PC-3 (cell line): Measurements from ENCODE around the gene KNDC1. TPM values are rescaled to one million over a fixed set of nuclear protein-coding genes. Genes with fewer than 3 reads are reported as not detected.
"Not testable (repeated sequence)": the region's sequence is repeated elsewhere in the genome, so short reads cannot be mapped to it uniquely, and the experiment has no call there.

ENCODE experiments used
- ATAC-seq: fragments of 200-7000 bp; cut with Tn5 transposase; 2 replicates; pipeline ENCODE4 v1.9.1; 2020; ENCODE audit warnings: mild to moderate bottlenecking, moderate library complexity
- BruUV-seq: library from RNA; stranded (reverse); fragments of 400-500 nt; replicated peaks from 2 replicates; lab custom pipeline; 2021; lab: Mats Ljungman, UMichigan
- CTCF ChIA-PET: fragments of 300-600 bp; sonication (Branson Sonifier 250); formaldehyde crosslinking; loops from one replicate; lab custom pipeline; 2022; ENCODE audit warnings: antibody characterized with exemption; lab: Charles Lee
- POLR2A ChIA-PET: fragments of 300-600 bp; sonication (Branson Sonifier 250); formaldehyde crosslinking; loops from one replicate; lab custom pipeline; 2022; ENCODE audit warnings: antibody characterized with exemption; ENCODE audit not compliant: unreplicated experiment; lab: Charles Lee
- DNase-seq: peaks from one replicate; pipeline ENCODE4 v3.0.0-alpha.2; 2015
- H2AFZ ChIP-seq: fragments of 300-600 bp; sonication (generic); 2 replicates; pipeline ENCODE4 v1.6.0; 2016; ENCODE audit warnings: antibody characterized with exemption, low read length
- H3F3A ChIP-seq: fragments of 300-600 bp; sonication (generic); one replicate; pipeline ENCODE4 v1.6.0; 2017; ENCODE audit warnings: antibody characterized with exemption, low read length, control low read depth, mild to moderate bottlenecking; ENCODE audit not compliant: unreplicated experiment
- H3K27ac ChIP-seq: fragments of 300-600 bp; sonication (generic); 2 replicates; pipeline ENCODE4 v1.5.1; 2016; ENCODE audit warnings: mild to moderate bottlenecking, low read length
- H3K27me3 ChIP-seq: fragments of 300-600 bp; sonication (generic); 2 replicates; pipeline ENCODE4 v1.6.1; 2016; ENCODE audit warnings: low read length, mixed read lengths
- H3K36me3 ChIP-seq: fragments of 300-600 bp; sonication (generic); 2 replicates; pipeline ENCODE4 v1.6.1; 2016; ENCODE audit warnings: low read depth, mixed run types, low read length, mixed read lengths
- H3K4me1 ChIP-seq: fragments of 300-600 bp; sonication (generic); 2 replicates; pipeline ENCODE4 v1.5.1; 2016; ENCODE audit warnings: low read length; ENCODE audit not compliant: insufficient read depth
- H3K4me2 ChIP-seq: fragments of 300-600 bp; sonication (generic); 2 replicates; pipeline ENCODE4 v1.6.0; 2016; ENCODE audit warnings: low read length
- H3K4me3 ChIP-seq: fragments of 300-600 bp; sonication (generic); 2 replicates; pipeline ENCODE4 v1.5.1; 2016; ENCODE audit warnings: mild to moderate bottlenecking, low read length, mixed read lengths
- H3K79me2 ChIP-seq: fragments of 300-600 bp; sonication (generic); 2 replicates; pipeline ENCODE4 v1.6.1; 2017; ENCODE audit warnings: low read length, mixed read lengths
- H3K9ac ChIP-seq: fragments of 300-600 bp; sonication (generic); 2 replicates; pipeline ENCODE4 v1.6.0; 2016; ENCODE audit warnings: mild to moderate bottlenecking, low read length
- H3K9me2 ChIP-seq: fragments of 300-600 bp; sonication (generic); replicated peaks from 2 replicates; pipeline ENCODE4 v1.6.1; 2016; ENCODE audit warnings: mixed run types, low read length, mixed read lengths
- H3K9me3 ChIP-seq: fragments of 300-600 bp; sonication (generic); 2 replicates; pipeline ENCODE4 v1.6.1; 2016; ENCODE audit warnings: low read length, mixed read lengths
- H4K20me1 ChIP-seq: fragments of 300-600 bp; sonication (generic); 2 replicates; pipeline ENCODE4 v1.6.1; 2016; ENCODE audit warnings: low read length, mixed read lengths
- EZH2 ChIP-seq: fragments of 300-600 bp; sonication (generic); IDR thresholded peaks from one replicate; pipeline ENCODE4 v1.6.1; 2017; ENCODE audit warnings: antibody characterized with exemption, mild to moderate bottlenecking, low read length; ENCODE audit not compliant: unreplicated experiment
- EZH2phosphoT487 ChIP-seq: fragments of 300-600 bp; sonication (generic); IDR thresholded peaks from 2 replicates; pipeline ENCODE4 v1.6.1; 2018; ENCODE audit warnings: mild to moderate bottlenecking, antibody characterized with exemption, low read length, borderline replicate concordance
- intact Hi-C: fragments of 100-400 bp; cut with micrococcal nuclease; formaldehyde crosslinking; loops from 2 replicates; pipeline ENCODE4 v1.9.0; 2023
- total RNA-seq: library from RNA; depleted of rRNA; stranded (reverse); fragments of >200 nt; gene quantifications from 2 replicates; pipeline ENCODE4 v1.2.3, GENCODE V29; 2014
- TF ChIP-seq, protein P1 (sequence below): fragments of 300-600 bp; sonication (generic); conservative IDR thresholded peaks from 2 replicates; pipeline ENCODE4 v1.5.1; 2017; ENCODE audit warnings: antibody characterized with exemption, low read depth, mild to moderate bottlenecking, low read length

The KNDC1 gene
- total RNA-seq, 1 experiment from 2014 or later = not detected

DNA sequence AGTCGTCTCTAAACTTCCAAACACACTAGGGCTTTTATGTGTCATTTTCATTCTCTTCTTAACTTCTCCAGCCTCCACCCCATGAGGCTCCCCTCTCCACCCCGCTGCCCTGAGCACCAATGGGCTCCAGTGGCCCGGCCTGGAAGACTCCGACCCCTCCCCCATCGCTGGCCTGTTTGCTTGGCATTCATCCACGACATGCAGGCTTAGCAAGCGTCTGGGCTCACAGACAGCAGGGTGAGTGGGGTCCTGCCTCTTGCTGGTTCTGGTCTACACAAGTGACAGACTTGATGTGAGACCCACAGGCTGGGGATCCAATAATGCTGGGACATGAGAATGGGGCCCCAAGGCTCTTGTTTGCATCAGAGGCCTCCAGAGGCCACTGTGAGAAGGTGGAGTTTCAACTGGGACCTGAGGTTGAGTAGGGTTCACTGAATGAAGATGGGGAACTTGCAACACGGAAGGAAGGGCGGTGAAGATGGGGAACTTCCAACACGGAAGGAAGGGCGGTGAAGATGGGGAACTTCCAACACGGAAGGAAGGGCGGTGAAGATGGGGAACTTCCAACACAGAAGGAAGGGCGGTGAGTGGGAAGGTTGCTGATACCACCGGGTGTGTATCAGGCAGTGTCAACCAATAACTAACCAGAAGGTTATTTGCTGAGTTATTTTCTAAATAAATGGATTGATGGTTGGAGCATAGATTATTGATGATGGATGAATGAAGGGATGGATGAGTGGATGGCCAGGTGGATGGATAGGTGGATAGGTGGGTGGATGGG lies 14.0 kb downstream of the KNDC1 start:
- H3K4me3 ChIP-seq = no peak overlapping the region
- no peaks in the 10 kb centered on the region for H3F3A ChIP-seq
- no peaks in the 10 kb centered on the region for H3K9me3 ChIP-seq
- TF ChIP-seq, protein P1, sequence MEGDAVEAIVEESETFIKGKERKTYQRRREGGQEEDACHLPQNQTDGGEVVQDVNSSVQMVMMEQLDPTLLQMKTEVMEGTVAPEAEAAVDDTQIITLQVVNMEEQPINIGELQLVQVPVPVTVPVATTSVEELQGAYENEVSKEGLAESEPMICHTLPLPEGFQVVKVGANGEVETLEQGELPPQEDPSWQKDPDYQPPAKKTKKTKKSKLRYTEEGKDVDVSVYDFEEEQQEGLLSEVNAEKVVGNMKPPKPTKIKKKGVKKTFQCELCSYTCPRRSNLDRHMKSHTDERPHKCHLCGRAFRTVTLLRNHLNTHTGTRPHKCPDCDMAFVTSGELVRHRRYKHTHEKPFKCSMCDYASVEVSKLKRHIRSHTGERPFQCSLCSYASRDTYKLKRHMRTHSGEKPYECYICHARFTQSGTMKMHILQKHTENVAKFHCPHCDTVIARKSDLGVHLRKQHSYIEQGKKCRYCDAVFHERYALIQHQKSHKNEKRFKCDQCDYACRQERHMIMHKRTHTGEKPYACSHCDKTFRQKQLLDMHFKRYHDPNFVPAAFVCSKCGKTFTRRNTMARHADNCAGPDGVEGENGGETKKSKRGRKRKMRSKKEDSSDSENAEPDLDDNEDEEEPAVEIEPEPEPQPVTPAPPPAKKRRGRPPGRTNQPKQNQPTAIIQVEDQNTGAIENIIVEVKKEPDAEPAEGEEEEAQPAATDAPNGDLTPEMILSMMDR = no peak
- TF ChIP-seq EZH2phosphoT487 (no peak), EZH2 (no peak)
- H3K27ac ChIP-seq = no peak overlapping the region
- intact Hi-C loops = no loop called here
- H3K9ac ChIP-seq = no peak overlapping the region
- no peaks in the 10 kb centered on the region for H3K79me2 ChIP-seq
- BruUV-seq = no TSS peak
- no peaks in the 10 kb centered on the region for H3K4me1 ChIP-seq
- POLR2A ChIA-PET = no interaction called here
- DNase-seq (no peak), ATAC-seq (no peak)
- H3K4me2 ChIP-seq = no peak overlapping the region
- CTCF ChIA-PET = no interaction called here
- H3K27me3 ChIP-seq = peaks cover 21% of the 10 kb centered on the region
- H2AFZ ChIP-seq = no peak overlapping the region
- H4K20me1 ChIP-seq = no peaks in the 10 kb centered on the region
- H3K36me3 ChIP-seq = no peaks in the 10 kb centered on the region
- no peaks in the 10 kb centered on the region for H3K9me2 ChIP-seq

DNA sequence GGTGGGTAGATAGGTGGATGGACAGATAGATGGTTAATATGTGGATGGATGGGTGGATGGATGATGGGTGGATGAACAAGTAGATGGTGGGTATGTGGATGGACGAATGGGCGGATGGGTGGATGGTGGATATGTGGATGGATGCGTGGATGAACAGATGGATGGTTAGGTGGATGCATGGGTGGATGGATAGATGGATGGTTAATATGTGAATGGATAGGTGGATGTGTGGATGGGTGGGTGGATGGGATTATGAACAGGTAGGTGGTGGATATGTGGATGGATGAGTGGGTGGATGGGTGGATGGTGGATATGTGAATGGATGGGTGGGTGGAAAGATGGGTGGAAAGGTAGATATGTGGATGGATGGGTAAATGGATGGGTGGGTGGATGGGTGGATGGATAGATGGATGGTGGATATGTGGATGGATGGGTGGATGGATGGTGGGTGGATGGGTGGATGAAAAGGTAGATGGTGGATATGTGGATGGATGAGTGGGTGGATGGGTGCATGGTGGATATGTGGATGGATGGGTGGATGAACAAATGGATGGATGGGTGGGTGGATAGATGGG lies 14.8 kb downstream of the KNDC1 start:
- Histone ChIP-seq H3K4me1 (no peaks in the 10 kb centered on the region), H3K4me2 (no peak overlapping the region), H4K20me1 (no peaks in the 10 kb centered on the region), H3K9me2 (no peaks in the 10 kb centered on the region), H3K27ac (no peak overlapping the region), H3K4me3 (no peak overlapping the region), H3K9me3 (no peaks in the 10 kb centered on the region), H3K27me3 (peaks cover 29% of the 10 kb centered on the region), H3K79me2 (no peaks in the 10 kb centered on the region), H3F3A (no peaks in the 10 kb centered on the region), H3K36me3 (no peaks in the 10 kb centered on the region), H2AFZ (no peak overlapping the region), H3K9ac (no peak overlapping the region)
- ATAC-seq (no peak), DNase-seq (no peak)
- POLR2A ChIA-PET = no interaction called here
- CTCF ChIA-PET = no interaction called here
- no TSS peak for BruUV-seq
- intact Hi-C loops = no loop called here
- no peak for TF ChIP-seq EZH2
- TF ChIP-seq EZH2phosphoT487 = no peak
- TF ChIP-seq, protein P1 = no peak

DNA sequence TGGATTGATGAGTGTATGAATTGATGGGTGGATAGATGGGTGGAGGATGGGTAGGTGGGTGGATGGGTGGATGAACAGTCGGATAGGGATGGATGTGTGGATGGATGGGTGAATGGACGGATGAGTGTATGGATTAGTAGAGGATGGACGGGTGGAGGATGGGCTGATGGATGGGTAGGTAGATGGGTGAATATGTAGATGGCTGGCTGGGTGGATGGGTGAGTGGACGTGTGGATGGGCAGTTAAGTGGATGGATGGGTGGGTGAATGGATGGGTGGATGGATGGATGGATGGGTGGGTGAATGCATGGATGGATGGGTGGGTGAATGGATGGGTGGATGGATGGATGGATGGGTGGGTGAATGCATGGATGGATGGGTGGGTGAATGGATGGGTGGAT lies 15.6 kb downstream of the KNDC1 start:
- H4K20me1 ChIP-seq, H3F3A ChIP-seq, H2AFZ ChIP-seq, H3K4me1 ChIP-seq, POLR2A ChIA-PET, H3K4me3 ChIP-seq, ATAC-seq, H3K9me3 ChIP-seq, H3K79me2 ChIP-seq, H3K27ac ChIP-seq, intact Hi-C loops, H3K4me2 ChIP-seq, DNase-seq, H3K9ac ChIP-seq, BruUV-seq, H3K36me3 ChIP-seq, H3K9me2 ChIP-seq, CTCF ChIA-PET: not testable (repeated sequence)
- peaks cover 37% of the 10 kb centered on the region for H3K27me3 ChIP-seq
